ENCODE measurements around the gene GPR26.

GPR26 gene

GRCh38 chr10:123622381-123622780 is 43.8 kb upstream of the GPR26 start:
- CTCF ChIA-PET = no interaction called here
- DNase-seq (ENCODE audit: extremely low spot score) = no peak
- no peak for TF ChIP-seq CTCF (IDR thresholded peaks at IDR 0.05; ENCODE audit: control extremely low read depth, extremely low read depth, low read depth, missing control alignments)
- POLR2A ChIA-PET = no interaction called here

DNA sequence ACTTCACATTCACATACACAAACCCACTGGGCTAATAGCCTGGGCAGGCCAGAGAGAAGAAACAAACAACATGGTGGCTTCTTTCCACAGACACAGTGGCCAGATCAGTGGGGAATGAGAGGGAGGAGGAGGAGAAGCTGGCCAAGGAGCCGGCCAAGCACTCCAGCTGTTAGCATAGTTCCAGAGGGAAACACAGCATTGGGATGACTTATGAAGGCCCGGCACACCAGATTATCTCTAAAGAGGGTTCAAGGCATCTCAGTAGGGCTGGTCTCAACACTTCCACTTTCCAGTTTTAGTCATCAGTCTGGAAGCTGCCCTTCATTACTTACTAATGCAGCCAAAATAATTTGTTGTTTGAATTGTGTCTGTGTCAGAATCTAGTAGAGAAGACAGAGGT is 42.1 kb upstream of the GPR26 start:
- no peak for TF ChIP-seq CTCF (IDR thresholded peaks at IDR 0.05; ENCODE audit: control extremely low read depth, extremely low read depth, low read depth, missing control alignments)
- ChIA-PET POLR2A (no interaction called here), CTCF (no interaction called here)
- no peak for DNase-seq (ENCODE audit: extremely low spot score)

- CTCF ChIA-PET = interaction anchor here (0.9 to 1.0 kb wide), 2 partner anchors 18 to 51 kb away, joined by 3 read pairs; no protein-coding TSS in a partner anchor
- POLR2A ChIA-PET = no interaction called here
- no peak for TF ChIP-seq CTCF (IDR thresholded peaks at IDR 0.05; ENCODE audit: control extremely low read depth, extremely low read depth, low read depth, missing control alignments)
- DNase-seq (ENCODE audit: extremely low spot score) = no peak
Observed at GRCh38 chr10:123633106-123633505, 33.0 kb upstream of the GPR26 start.

GRCh38 chr10:123633636-123634035 is 32.5 kb upstream of the GPR26 start:
- no peak for DNase-seq (ENCODE audit: extremely low spot score)
- CTCF ChIA-PET = interaction anchor here (1.0 kb wide), 1 partner anchor 19 kb away, joined by 3 read pairs; no protein-coding TSS in a partner anchor
- TF ChIP-seq CTCF (IDR thresholded peaks at IDR 0.05; ENCODE audit: control extremely low read depth, extremely low read depth, low read depth, missing control alignments) = no peak
- POLR2A ChIA-PET = no interaction called here

DNA sequence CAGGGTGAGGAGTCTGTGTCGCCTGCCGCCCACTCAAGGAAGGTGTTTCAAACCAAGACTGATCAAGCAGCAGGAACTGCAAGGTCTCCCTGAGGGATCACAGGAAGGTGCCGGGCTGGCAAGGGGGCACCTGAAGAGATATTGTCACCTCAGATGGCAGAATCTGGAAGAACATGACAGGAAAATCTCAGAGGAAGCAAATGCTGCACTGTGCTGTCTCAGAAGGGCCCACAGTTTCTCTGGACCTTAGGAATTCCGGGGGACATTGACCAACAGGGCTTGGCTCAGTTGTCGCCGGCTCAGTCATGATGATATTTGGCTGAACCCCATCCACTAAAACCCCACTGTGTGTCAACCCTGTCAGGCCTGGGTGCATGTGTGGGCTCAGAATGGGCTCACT is 31.9 kb upstream of the GPR26 start:
- ChIA-PET CTCF (no interaction called here), POLR2A (no interaction called here)
- TF ChIP-seq CTCF (IDR thresholded peaks at IDR 0.05; ENCODE audit: control extremely low read depth, extremely low read depth, low read depth, missing control alignments) = no peak
- DNase-seq (ENCODE audit: extremely low spot score) = no peak

DNA sequence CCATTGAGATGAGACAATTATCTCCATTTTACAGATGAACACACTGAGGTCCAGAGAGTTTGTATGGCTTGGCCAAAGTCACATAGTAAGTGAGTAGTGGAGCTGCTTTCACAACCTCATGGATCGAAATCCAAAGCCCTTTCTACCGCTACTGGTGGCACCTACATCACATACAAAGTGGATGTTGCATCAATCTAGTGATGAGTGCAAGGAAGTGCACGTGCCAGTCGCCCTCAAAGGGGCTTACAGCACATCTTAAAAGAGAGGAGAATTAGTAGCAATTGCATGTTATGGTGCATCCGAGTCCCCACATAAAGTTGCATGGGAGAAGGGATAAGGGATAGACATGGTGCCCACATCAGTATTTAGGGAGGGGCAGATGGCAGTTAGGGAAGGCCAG is 31.0 kb upstream of the GPR26 start:
- ChIA-PET CTCF (no interaction called here), POLR2A (no interaction called here)
- TF ChIP-seq CTCF (IDR thresholded peaks at IDR 0.05; ENCODE audit: control extremely low read depth, extremely low read depth, low read depth, missing control alignments) = no peak
- DNase-seq (ENCODE audit: extremely low spot score) = no peak

DNA sequence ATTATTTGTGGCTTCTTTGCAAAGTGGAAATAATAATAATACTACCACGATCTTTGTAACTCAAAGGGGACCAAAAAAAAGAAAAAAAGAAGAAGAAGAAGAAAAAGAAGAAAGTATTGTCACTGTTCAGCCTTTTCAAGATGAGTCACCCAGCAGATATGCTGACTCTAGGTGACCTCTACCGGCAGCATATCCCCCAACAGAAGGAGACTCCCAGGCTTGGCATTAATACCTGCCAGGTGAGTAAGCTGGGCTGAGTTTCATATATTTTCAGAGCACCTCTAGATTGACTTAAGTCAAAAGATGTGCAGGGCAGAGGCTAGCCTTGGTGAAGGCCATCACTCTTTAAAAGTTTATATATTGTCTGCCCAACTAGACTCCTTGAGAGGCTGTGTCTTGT is 30.4 kb upstream of the GPR26 start:
- no peak for DNase-seq (ENCODE audit: extremely low spot score)
- ChIA-PET CTCF (interaction anchor here (1.6 kb wide), 1 partner anchor 13 kb away, joined by 4 read pairs; no protein-coding TSS in a partner anchor), POLR2A (no interaction called here)
- no peak for TF ChIP-seq CTCF (IDR thresholded peaks at IDR 0.05; ENCODE audit: control extremely low read depth, extremely low read depth, low read depth, missing control alignments)

All from GM10248 (cell line).